Transverse colon (tissue), 4 donors: ENCODE data around the gene DDX10. TPM values are rescaled to one million over a fixed set of nuclear protein-coding genes. Genes with fewer than 3 reads are reported as not detected.

Experiments used
- DNase-seq: peaks from one replicate; pipeline ENCODE4 v3.0.0-alpha.2; 2019
- H3K27ac ChIP-seq, 4 donors: fragments of 200-600 bp; sonication (generic); 2 replicates each; pipeline ENCODE4 v1.5.1; 2016 to 2018; ENCODE audit warnings: inconsistent platforms in 4 of 4
- H3K27me3 ChIP-seq: fragments of 200-600 bp; sonication (generic); 2 replicates; pipeline ENCODE4 v1.5.1; 2017; ENCODE audit warnings: inconsistent platforms
- H3K36me3 ChIP-seq, 4 donors: fragments of 200-600 bp; sonication (generic); 2 replicates each; pipeline ENCODE4 v1.5.1; 2017 to 2019; ENCODE audit warnings: inconsistent platforms in 4 of 4
- H3K4me1 ChIP-seq, 4 donors: fragments of 200-600 bp; sonication (generic); 2 replicates each; pipeline ENCODE4 v1.5.1; 2017 to 2020; ENCODE audit warnings: inconsistent platforms in 4 of 4
- H3K4me3 ChIP-seq, 4 donors: fragments of 200-600 bp; sonication (generic); 1 replicate in 1 of 4; 2 replicates in 3 of 4; pipeline versions ENCODE4 v1.5.1 to v1.6.1; 2017 to 2019; ENCODE audit warnings: inconsistent platforms in 4 of 4
- H3K9me3 ChIP-seq, 2 donors: fragments of 200-600 bp; sonication (generic); 2 replicates each; pipeline ENCODE4 v1.5.1; 2017 to 2019; ENCODE audit warnings: inconsistent platforms in 2 of 2
- CTCF ChIP-seq, 5 experiments: fragments of 200-600 bp in 3 of 5; fragments of 450-650 bp in 2 of 5; sonication (generic) in 3 of 5; IDR thresholded peaks; 1 replicate in 2 of 5; 2 replicates in 3 of 5; pipeline ENCODE4 v1.5.1; 2016 to 2017; ENCODE audit warnings: antibody characterized with exemption in 5 of 5, inconsistent platforms in 3 of 5, mild to moderate bottlenecking in 2 of 5, moderate library complexity in 1 of 5
- EP300 ChIP-seq: sonication (generic); formaldehyde crosslinking; IDR thresholded peaks from one replicate; pipeline ENCODE4 v1.6.1; 2017; ENCODE audit warnings: antibody characterized with exemption, low read depth
- POLR2A ChIP-seq: fragments of 450-650 bp; IDR thresholded peaks from one replicate; pipeline ENCODE4 v1.6.1; 2016; ENCODE audit warnings: antibody characterized with exemption, mild to moderate bottlenecking, moderate library complexity
- POLR2AphosphoS5 ChIP-seq, 3 donors: sonication (generic); formaldehyde crosslinking; IDR thresholded peaks; one replicate each; pipeline ENCODE4 v1.6.1; 2016; ENCODE audit warnings: antibody characterized with exemption in 3 of 3
- WGBS, 2 donors: methylation state at CpG; one replicate each; pipeline ENCODE4 v1.1.5; 2018; ENCODE audit warnings: low coverage in 1 of 2; 5-methylcytosine and 5-hydroxymethylcytosine counted together
- in situ Hi-C, 4 donors: fragments of 200-750 bp; cut with MboI; loops; one replicate each; pipeline versions ENCODE4 v1.15.0 to v1.15.1; 2017; ENCODE audit warnings: low sequenced_read_pairs in 3 of 4, low pct_ligation_motif_present in 1 of 4, low pct_unique_long_range_greater_than_20kb in 1 of 4
- intact Hi-C: fragments of 100-400 bp; cut with DNase I; formaldehyde crosslinking; loops from one replicate; pipeline ENCODE4 v1.15.1; 2023; ENCODE audit warnings: low total_unique reads
- total RNA-seq, 4 donors: library from RNA; depleted of rRNA; stranded (reverse); fragments of >200 nt; gene quantifications; one replicate each; pipeline ENCODE4 v1.1.0, GENCODE V29; 2016

The DDX10 gene
- total RNA-seq, 4 donors from 2014 or later, result 7.6 to 38.2 (median 12.6) TPM

GRCh38 chr11:108662700-108663099 is 2.2 kb upstream of the DDX10 start:
- peaks cover 8 to 21% (median 18%) of the 10 kb centered on the region in 4 donors for H3K4me1 ChIP-seq
- H3K36me3 ChIP-seq, result no peaks in the 10 kb centered on the region
- H3K9me3 ChIP-seq, result no peaks in the 10 kb centered on the region
- TF ChIP-seq CTCF (IDR thresholded peaks at IDR 0.05) (no peak), POLR2AphosphoS5 (IDR thresholded peaks at IDR 0.05) (no peak), POLR2A (no peak), EP300 (no peak)
- no peak overlapping the region for H3K4me3 ChIP-seq
- no peak for DNase-seq
- no peak overlapping the region for H3K27ac ChIP-seq
- in situ Hi-C loops (loop anchor here in 2 of 4 donors (10.0 to 25.0 kb wide), 5 partner anchors 168 to 650 kb away; partner anchors contain the start of genes ATM (in 2 of the 2), NPAT (in 2 of the 2), CUL5 (in 1 of the 2) and POGLUT3 (in 1 of the 2)), intact Hi-C loops (no loop called here)
- no peaks in the 10 kb centered on the region for H3K27me3 ChIP-seq
- 67 to 79% methylated on average over 1 to 4 of the region's 4 CpGs for WGBS, 2 donors

GRCh38 chr11:108663154-108663877 is 1.6 kb upstream of the DDX10 start:
- Histone ChIP-seq H3K27me3 (no peaks in the 10 kb centered on the region), H3K9me3 (no peaks in the 10 kb centered on the region), H3K4me1 (peaks cover 8 to 21% (median 18%) of the 10 kb centered on the region in 4 donors), H3K4me3 (no peak overlapping the region), H3K27ac (no peak overlapping the region), H3K36me3 (no peaks in the 10 kb centered on the region)
- TF ChIP-seq POLR2AphosphoS5 (IDR thresholded peaks at IDR 0.05) (no peak), EP300 (no peak), POLR2A (no peak), CTCF (IDR thresholded peaks at IDR 0.05) (no peak)
- intact Hi-C loops (no loop called here), in situ Hi-C loops (loop anchor here in 2 of 4 donors (10.0 to 25.0 kb wide), 5 partner anchors 169 to 651 kb away; partner anchors contain the start of genes ATM (in 2 of the 2), NPAT (in 2 of the 2), CUL5 (in 1 of the 2) and POGLUT3 (in 1 of the 2))
- 63 to 80% methylated on average over 4 to 5 of the region's 5 CpGs for WGBS, 2 donors
- DNase-seq, result no peak

- Histone ChIP-seq H3K9me3 (no peaks in the 10 kb centered on the region), H3K27ac (no peak overlapping the region), H3K4me3 (no peak overlapping the region), H3K36me3 (no peaks in the 10 kb centered on the region), H3K27me3 (no peaks in the 10 kb centered on the region), H3K4me1 (peaks cover 8 to 26% (median 21%) of the 10 kb centered on the region in 4 donors)
- in situ Hi-C loops (loop anchor here in 2 of 4 donors (10.0 to 25.0 kb wide), 5 partner anchors 172 to 654 kb away; partner anchors contain the start of genes ATM (in 2 of the 2), NPAT (in 2 of the 2), CUL5 (in 1 of the 2) and POGLUT3 (in 1 of the 2)), intact Hi-C loops (no loop called here)
- no peak for DNase-seq
- 90 to 93% methylated on average over 2 to 7 of the region's 7 CpGs for whole genome bisulfite sequencing, 2 donors
- TF ChIP-seq POLR2A (no peak), EP300 (no peak), POLR2AphosphoS5 (IDR thresholded peaks at IDR 0.05) (no peak), CTCF (IDR thresholded peaks at IDR 0.05) (no peak)
Observed at GRCh38 chr11:108666373-108666772, 1.5 kb downstream of the DDX10 start.

GRCh38 chr11:108669286-108669685 is 4.4 kb downstream of the DDX10 start:
- TF ChIP-seq CTCF (IDR thresholded peaks at IDR 0.05), result no peak
- no peak for TF ChIP-seq POLR2A
- TF ChIP-seq EP300, result no peak
- no peak for TF ChIP-seq POLR2AphosphoS5 (IDR thresholded peaks at IDR 0.05)
- intact Hi-C loops, result no loop called here
- H3K27me3 ChIP-seq, result no peaks in the 10 kb centered on the region
- in situ Hi-C loops, result loop anchor here in 2 of 4 donors (10.0 to 25.0 kb wide), 5 partner anchors 174 to 657 kb away; partner anchors contain the start of genes ATM (in 2 of the 2), NPAT (in 2 of the 2), CUL5 (in 1 of the 2) and POGLUT3 (in 1 of the 2)
- no peaks in the 10 kb centered on the region for H3K9me3 ChIP-seq
- peaks cover 12 to 34% (median 26%) of the 10 kb centered on the region in 4 donors for H3K4me1 ChIP-seq
- no peak overlapping the region for H3K4me3 ChIP-seq
- H3K27ac ChIP-seq, result no peak overlapping the region
- no peaks in the 10 kb centered on the region for H3K36me3 ChIP-seq
- DNase-seq, result no peak
- 85% methylated on average over 2 of the region's 2 CpGs; no CpG with 5 or more reads in 1 of the 2 donors for WGBS, 2 donors
